Activated CD4-positive, alpha-beta T cell treated with anti-CD3 and anti-CD28 coated beads, Interleukin-10, Interleukin-2, amounts not matched to agents 100 ng/mL and 50 ng/mL, durations not matched to agents 16 hours and 8 hours (primary cell): ENCODE measurements around the gene BTF3.
A peak's percentile ranks its signal among the peaks of the same experiment; 100 is the strongest.
"Not testable (repeated sequence)": the region's sequence is repeated elsewhere in the genome, so short reads cannot be mapped to it uniquely, and the experiment has no call there.

Experiments used
- DNase-seq: peaks from one replicate; pipeline ENCODE4 v3.0.0-alpha.2; 2020

Gene BTF3

DNA sequence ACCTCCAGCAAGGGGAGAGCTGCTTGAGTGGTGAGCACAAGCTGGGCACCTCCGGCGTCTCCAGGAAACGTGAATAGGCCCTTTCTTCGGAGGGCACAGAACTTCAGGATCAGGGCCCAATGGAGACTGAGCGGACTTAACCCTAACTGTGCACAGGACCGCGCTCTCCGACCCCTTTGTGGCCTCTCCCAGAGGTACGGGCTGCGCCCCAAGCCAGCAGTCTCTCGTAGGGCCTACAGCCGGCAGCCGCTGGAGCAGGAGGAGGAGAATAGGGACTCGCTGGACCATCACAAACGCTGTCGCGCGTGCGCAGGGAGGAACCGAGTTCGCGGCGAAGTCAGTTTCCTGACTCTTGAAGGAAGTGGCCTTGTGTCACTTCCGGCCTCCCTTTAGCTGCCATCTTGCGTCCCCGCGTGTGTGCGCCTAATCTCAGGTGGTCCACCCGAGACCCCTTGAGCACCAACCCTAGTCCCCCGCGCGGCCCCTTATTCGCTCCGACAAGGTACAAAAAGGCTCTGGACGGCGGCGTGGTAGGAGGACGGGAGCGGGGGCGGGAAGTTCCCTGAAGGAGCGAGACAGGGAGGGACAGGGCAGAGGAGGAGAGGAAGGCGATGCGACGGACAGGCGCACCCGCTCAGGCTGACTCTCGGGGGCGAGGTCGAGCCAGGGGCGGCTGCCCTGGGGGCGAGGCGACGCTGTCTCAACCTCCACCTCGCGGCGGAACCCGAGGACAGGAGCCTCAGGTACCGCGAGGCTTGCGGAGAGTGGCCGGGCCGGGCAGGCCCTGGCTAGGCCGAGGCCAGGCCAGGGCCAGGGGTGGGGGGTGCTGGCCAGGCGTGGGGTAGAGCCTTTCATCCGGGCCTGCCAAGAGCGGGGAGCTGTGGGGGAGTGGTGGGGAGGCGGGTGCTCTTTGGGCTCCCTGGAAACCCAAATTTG lies at the start of gene BTF3:
Gene BTF3, plus strand, starts transcription at position 386 of the 936 bp plus-strand sequence. Its CDS starts 226 bp downstream, at position 612.
- peak; percentile 97 for DNase-seq

DNA sequence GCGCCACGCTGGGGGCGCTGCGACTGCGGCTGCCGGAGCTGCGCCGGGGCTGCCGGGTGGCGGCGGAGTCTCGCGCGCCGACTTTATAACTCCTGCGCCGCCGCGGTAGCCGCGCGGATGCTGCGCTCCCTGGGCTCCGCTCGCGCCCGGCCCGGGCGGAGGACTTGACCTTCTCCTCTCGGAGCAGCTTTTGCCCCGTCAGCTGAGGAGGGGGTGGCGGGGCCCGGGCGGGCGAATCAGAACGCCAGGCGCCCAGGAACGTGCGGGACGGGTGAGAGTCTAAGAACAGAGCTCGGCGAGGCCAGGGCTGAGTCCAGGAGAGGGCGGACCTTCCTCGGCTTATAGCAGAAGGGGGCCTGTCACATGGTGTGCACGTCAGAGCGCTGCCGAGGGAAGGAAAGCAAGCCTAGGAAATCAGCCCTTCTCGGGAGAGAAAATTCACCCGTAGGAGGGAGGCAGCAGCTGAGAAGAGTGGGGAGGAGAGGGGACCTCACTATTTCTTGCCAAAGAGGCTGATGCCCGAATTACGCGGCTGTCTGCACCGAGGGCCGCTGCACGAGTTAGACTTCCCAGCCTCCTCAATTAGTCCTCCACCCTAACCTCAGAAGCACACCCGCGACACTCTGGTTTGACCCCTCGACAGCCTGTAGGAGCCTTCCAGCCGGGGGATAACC lies 49.6 kb upstream of the BTF3 start, which contains the start of gene FOXD1:
Gene FOXD1, minus strand, starts transcription at position 315 of the 674 bp plus-strand sequence. CDS start 415 bp downstream, outside the sequence.
- DNase-seq = peak; percentile 50

DNA sequence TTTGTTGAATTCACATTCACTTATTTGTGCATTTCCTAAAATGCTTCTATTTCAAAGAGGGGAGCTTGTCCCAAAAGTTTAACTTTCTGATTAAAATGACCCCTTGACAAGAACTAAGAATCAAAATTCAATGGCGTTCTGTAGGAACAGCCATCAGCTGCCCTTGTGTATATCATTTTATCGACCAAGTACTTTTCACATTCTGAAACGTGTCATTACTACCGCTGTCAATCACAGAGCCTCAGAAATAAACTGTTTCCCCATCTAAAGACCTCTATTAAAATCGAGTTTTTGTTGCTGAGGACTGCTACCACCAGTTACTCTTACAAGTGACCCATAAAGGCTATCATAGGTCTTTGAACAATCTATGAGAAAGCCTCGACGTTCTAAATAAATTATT lies 48.1 kb upstream of the BTF3 start:
- no peak for DNase-seq

DNA sequence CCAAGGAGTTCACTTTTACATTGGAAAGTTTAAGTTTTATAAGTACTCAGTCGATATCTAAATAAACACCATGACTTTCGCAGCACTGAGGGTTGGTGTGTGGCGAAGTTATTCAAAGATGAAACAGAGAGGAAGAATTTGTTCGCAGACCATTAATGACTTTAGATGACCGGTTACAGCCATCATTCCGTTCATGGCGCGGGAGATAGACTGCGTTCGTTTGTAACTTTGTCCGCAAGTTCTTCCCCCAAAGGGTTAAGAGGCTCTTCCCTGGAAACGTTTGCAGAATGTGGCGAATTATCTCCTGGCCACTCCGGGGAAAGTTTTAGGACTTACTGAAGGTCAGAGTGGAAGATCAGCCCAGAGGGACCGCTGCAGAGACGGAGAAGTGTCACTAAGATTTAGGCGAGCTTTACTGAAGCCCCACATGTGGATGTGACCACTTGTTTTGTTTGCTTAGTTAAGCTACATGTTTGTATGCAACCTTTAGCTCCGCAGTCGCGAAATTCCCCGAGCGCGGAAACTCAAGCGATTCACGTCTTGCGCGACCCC lies 47.5 kb upstream of the BTF3 start:
- no peak for DNase-seq

DNA sequence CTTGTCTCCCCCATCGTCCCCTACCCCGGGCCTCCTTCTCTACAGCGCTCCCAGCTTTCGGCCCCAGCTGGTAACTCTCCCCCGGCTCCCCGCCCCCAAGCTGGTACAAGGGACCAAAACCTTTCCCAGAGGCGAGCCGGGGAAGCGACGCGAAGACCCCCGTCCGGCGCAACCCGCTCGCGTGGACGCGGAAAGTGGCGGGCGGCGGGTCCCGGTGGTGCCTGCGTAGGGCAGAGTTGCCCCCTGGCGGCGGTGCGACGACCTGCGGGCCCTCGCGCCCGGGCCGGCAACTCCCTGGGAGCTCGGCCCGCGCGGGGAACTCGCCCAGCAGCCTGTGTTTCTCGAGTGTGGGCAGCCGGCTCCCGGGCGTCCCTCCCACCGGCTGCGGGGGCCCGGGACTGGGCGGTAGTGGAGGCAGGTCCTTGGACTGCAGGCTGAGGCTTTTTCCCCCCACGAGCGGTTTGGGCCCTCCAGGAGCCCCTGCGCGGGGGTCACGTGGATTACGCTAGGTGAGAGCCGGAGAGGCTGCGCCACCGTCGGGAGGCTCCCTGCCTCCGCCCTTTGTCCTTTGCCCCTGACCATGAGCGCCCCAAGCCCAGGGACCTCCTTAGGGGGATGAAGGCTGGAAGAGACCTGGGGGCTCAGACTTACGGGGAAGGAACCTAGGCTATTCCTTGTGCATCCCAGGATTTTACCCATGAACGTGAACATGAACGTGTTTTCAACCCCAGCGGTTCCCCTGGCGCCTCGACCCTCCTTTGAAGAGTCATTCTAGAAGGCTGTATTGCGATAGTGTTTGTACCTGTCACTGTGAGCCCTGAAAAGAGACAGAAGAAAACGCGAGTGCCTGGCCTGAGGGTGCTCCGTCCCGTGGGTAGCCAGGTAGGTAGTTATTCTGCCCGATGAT lies 46.8 kb upstream of the BTF3 start:
- peak; percentile 69 for DNase-seq

DNA sequence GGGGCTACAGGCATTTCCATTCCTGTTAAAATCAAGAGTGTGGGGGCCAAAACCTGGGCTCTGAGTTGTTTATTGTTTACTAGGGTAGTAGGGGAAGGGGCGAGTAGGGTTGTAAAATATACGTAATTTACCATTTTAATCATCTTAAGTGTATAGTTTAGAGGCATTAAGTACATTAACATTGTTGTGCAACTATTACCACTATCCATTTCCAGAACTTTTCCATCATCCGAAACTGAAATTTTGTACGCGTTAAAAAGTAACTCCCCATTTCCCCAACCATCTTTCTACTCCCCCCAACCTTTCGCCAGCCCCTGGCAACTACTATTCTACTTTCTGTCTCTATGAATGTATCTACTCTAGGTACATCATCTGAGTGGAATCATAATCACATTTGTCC lies 46.0 kb upstream of the BTF3 start:
- DNase-seq = no peak

DNA sequence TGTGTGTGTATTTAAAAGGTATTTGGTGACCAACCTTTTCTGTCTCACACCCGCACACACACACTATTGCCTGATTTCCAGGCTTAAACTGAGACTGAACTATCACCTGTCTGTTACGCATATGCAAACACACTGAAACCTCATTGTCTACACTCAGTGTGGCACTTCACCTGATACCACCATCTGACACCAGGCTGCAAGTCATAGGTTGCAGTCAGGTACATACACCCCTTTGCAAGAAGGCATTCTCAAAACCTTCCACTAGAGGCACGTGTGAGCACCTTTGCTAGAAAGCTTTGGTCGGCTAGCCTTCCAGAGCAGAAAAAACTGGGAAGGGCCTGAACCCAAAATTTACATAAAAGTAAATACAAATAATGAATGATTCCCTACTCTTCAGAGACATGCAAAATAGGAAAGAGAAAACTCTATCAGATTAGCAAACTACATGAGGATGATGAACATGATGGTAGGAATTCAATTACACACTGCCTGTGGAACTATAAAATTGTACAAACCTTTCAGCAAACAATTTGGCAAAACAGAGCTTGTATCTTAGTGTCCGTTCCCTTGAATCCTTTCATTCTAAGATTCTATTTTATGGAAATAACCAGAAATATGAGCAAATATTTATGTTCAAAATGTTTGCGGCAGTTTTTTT lies 43.7 kb upstream of the BTF3 start:
- peak; percentile 43 for DNase-seq

DNA sequence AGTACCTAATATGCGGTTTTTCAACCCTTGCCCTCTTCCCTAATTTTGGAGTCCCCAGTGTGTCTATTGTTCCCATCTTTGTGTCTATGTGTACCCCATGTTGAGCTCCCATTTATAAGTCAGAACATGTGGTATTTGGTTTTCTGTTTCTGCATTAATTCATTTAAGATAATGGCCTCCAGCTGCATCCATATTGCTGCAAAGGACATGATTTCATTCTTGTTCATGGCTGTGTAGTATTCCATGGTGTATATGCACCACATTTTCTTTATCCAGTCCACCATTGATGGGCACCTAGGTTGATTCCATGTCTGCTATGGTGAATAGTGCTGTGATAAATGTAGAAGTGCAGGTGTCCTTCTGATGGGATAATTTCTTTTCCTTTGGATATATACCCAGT lies 41.8 kb upstream of the BTF3 start:
- DNase-seq = not testable (repeated sequence)

DNA sequence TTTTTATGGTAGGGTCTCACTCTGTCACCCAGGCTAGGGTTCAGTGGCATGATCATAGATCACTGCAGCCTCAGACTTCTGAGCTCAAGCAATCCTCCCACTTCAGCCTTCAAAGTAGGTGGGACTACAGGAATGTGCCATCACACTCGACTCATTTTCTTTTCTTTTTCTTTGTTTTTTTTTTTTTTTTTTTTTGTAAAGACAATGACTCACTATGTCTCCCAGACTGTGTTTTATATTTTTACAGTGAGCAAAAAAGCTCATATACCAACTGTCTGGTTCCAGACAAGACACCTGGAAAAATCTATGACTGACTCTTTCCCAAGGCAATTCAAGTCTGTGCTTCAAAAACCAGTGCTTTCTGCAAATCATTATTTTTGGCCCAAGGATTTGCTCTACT lies 38.9 kb upstream of the BTF3 start:
- DNase-seq = no peak

DNA sequence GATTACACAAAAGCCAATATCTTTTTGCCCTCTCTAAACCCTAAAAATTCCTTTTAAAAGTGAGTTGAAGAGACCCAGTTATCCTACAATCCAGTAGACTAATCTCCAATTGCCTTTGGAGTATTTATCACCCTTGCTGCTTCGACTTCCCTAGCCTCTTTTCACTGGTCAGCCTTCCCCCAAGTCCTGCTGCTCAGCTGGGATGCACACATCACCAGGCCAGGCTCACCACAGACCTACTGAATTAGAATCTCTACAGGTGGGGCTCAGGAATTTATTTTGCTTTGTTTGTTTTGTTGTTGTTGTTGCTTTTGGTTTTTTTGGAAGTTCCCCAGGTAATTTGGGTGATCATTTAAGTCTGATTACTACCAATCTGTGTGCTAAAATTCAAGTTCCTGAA lies 38.1 kb upstream of the BTF3 start:
- DNase-seq = no peak

DNA sequence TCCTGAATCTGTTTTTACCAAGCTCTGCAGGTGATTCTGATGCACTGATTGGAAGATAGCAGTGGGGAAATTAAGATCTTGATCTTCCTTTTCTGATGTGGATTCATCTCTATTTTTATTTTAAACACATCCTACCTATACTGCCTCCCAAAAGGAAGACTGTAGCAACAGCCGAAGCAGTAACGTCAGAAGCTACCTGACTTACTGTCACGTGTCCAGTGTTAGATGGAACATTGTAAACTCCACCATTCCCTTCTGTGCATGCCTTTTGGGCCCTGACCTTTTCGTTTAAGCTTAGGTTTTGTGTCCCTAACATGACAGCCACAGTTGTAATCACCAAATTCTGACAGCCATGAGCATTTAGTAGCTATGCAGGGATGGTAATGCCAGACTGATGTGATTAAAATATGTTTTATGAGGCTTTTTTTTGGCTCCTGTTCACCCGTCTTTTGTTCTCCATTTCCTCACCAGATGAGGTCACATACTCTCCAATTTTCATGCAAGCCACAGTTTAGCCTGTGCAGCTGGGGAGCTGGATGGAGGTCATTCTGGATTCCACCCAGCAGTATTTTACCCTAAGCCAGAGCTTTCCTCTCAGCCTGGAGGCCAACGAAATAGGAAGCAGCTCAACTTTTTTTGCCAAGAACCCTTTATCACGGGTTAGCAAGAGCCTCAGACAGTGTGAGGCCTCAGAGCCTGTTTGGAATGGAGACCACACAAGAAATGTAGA lies 34.1 kb upstream of the BTF3 start:
- no peak for DNase-seq

DNA sequence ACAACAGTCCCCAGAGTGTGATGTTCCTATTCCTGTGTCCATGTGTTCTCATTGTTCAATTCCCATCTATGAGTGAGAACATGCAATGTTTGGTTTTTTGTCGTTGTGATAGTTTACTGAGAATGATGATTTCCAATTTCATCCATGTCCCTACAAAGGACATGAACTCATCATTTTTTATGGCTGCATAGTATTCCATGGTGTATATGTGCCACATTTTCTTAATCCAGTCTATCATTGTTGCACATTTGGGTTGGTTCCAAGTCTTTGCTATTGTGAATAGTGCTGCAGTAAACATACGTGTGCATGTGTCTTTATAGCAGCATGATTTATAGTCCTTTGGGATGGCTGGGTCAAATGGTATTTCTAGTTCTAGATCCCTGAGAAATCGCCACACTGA lies 29.6 kb upstream of the BTF3 start:
- DNase-seq = not testable (repeated sequence)

DNA sequence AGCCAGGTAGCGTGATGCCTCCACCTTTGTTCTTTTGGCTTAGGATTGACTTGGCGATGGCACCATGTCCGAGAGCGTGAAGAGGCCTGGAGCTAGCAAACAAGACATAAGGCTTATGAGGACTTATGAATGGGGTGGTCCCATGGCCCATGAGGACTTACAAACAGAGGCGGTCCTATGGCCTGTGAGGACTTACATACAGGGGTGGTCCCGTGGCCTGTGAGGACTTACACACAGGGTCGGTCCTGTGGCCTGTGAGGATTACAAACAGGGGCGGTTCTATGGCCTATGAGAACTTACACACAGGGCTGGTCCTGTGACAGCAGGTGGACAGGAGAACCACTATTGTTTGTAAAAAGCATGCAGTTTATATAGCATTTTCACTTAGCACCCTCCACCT lies 28.4 kb upstream of the BTF3 start:
- no peak for DNase-seq

DNA sequence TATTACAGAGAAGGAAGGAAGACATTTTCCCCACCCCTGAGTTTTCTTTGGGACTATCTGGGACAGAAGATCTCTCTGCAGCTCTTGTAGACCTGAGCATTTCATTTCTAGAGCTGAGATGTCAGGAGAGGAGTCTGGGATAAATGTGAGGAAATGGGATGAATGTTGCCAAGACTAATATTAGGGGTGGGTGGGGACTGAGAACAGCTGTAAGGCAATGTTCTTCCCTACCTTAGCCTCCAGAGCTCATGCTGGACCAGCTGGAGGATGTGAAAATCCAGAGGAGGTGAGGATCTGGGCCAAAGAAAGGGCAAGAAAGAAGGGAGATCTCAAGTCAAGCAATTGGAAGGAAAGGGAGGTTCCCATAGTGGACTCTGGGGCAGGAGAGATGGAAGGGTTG lies 26.6 kb upstream of the BTF3 start:
- DNase-seq = no peak

DNA sequence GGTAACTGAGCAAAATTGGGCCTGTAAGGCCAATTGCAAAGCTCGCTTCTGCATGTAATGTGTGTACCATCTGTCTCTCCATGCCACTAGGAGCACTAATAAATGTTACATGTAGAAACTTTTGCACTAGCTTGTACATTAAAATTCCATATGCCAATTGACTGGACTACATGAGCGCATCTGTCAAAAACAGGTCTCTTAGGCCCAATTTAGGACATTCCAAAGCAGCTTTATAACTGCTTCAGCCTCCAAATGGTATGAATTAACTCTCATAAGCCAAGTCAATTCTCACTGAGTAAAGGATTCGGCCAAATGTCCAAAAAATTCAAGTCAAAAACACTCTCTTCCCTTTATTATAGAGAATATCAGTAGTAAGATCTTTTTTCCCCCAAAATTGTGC lies 26.1 kb upstream of the BTF3 start:
- no peak for DNase-seq

DNA sequence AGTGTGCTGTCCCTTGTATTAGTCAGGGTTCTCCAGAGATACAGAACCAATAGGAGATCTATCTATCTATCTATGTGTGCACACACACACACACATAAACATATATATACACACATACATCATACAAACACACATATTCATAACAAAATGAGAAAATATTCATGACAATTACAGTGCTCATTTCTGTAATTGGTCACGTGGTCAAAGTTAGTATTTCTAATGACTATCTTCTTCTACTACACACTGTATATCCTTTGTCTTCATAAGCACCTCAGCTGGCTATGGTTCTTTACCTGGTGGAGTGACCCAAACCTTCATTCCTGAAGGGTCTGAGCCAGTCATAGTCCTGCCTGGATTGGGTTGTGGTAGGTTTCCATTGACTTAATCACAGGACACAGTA lies 17.7 kb upstream of the BTF3 start:
- DNase-seq = no peak

DNA sequence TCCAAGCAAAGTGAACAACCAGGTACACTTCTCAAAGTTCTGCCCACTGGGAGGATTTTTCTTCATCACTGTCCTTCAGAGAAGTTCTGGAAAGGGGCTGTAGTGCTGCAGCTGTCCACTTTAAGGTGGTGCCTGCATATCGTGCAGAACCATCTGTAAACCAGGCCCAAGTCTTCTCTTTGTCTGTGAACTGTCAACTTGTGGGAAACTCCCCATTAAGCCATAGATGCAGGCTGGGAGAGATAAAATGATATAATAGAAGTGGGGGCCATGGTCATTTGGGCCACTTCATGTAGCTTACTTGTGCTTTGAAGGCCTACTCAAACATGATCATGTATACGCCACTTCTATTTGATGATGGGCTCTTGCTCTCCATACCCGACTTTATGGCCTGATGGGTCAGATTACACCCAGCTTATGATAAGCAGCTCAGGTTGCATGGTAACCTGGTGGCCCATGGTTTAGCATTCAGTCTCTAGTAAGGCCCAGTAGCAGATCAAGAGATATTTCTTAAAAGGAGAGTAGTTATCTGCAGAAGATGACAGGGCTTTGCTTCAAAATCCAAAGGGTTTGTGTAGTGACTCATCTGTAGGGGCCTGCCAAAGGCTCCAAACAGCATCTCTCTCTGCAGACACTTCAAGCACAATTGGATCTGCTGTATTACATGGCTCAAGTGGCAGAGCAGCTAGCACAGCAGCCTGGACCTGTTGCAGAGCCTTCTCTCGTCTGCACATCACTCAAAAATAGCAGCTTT lies 15.7 kb upstream of the BTF3 start:
- no peak for DNase-seq

DNA sequence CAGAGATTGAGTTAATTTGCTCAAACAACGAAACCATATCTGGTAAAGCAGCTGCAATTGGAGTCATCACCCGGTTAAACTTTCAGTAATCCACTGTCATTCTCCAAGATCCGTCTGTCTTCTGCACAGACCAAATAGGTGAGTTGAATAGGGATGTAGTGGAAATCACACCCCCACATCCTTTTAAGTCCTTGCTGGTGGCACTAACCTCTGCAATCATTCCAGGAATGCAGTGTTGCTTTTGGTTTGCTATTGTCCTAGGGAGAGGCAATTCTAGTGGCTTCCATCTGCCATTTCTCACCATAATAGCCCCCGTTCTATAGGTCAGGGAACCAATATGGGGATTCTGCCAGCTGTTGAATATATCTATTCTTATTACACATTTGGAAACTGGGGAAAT lies 14.6 kb upstream of the BTF3 start:
- no peak for DNase-seq

DNA sequence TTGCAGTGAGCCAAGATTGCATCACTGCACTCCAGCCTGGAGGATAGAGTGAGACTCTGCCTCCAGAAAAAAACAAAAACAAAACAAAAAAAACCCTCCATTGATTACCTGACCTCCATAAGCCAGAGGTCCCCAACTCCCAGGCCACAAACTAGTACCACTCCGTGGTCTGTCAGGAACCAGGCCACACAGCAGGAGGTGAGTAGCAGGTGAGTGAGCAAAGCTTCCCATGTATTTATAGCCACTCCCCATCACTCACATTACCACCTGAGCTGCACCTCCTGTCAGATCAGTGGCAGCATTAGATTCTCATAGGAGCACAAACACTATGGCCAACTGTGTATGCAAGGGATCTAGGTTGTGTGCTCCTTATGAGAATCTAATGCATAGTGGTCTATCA lies 13.7 kb upstream of the BTF3 start:
- no peak for DNase-seq

DNA sequence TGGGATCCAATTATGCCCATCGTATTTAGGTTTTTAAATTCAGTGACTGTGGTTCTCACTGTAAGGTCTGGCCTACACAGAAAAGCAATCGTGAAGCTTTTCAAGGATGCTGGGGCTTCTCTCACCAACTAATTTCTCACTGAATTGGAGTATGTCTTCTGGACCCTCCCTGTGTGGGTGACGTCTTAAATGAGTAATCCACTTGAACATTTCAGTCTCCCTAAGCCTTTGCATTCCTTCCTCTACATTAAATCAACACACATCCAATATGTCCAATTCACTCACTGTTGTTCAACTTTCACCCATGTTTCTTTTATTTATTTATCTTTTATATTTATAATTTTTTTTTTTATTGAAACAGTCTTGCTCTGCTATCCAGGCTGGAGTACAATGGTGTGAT lies 12.5 kb upstream of the BTF3 start:
- DNase-seq = no peak
